ENCODE data around the gene TAB2. TPM values are rescaled to one million over a fixed set of nuclear protein-coding genes. Genes with fewer than 3 reads are reported as not detected.
"Not testable (repeated sequence)": the region's sequence is repeated elsewhere in the genome, so short reads cannot be mapped to it uniquely, and the experiment has no call there.

The TAB2 gene
- total and polyA plus RNA-seq, 7 donors = 35.9 to 86.0 (median 56.5) TPM

GRCh38 chr6:149440735-149441671, 123.5 kb downstream of the TAB2 start:
- Histone ChIP-seq H3K4me3 (no peak overlapping the region), H3K9me3 (no peaks in the 10 kb centered on the region), H3K4me1 (no peaks in the 10 kb centered on the region), H3K36me3 (ENCODE audit: insufficient read depth in 1 of 2, low read depth in 1 of 2) (no peaks in the 10 kb centered on the region), H3K27me3 (ENCODE audit: insufficient read depth in 3 of 3, low read length in 2 of 3) (peaks cover 0 to 2% (median 0%) of the 10 kb centered on the region in 3 donors), H3K27ac (no peak overlapping the region)
- no peak for TF ChIP-seq CTCF (IDR thresholded peaks at IDR 0.05)
- no peak for DNase-seq
- intact Hi-C loops (cut with DNase I) = no loop called here
- 75 to 76% (median 75%) methylated on average over 16 of the region's 16 CpGs for WGBS, 3 donors
- ATAC-seq = no peak

- Histone ChIP-seq H3K9me3 (no peaks in the 10 kb centered on the region), H3K4me3 (no peak overlapping the region), H3K4me1 (no peaks in the 10 kb centered on the region), H3K27me3 (ENCODE audit: insufficient read depth in 3 of 3, low read length in 2 of 3) (peaks cover 0 to 2% (median 0%) of the 10 kb centered on the region in 3 donors), H3K36me3 (ENCODE audit: insufficient read depth in 1 of 2, low read depth in 1 of 2) (no peaks in the 10 kb centered on the region), H3K27ac (no peak overlapping the region)
- no peak for TF ChIP-seq CTCF (IDR thresholded peaks at IDR 0.05)
- 82 to 87% (median 85%) methylated on average over 9 of the region's 9 CpGs for WGBS, 3 donors
- intact Hi-C loops (cut with DNase I) = no loop called here
- no peak for ATAC-seq
- no peak for DNase-seq
Observed at GRCh38 chr6:149441740-149442139, 124.2 kb downstream of the TAB2 start.

- intact Hi-C loops (cut with DNase I) = no loop called here
- peak in 1 of 2 donors; percentile 26 for DNase-seq
Observed at GRCh38 chr6:149443411-149444181, 126.1 kb downstream of the TAB2 start.

GRCh38 chr6:149444360-149445094, 127.0 kb downstream of the TAB2 start:
- H3K36me3 ChIP-seq (ENCODE audit: insufficient read depth in 1 of 2, low read depth in 1 of 2); H3K4me1 ChIP-seq; H3K9me3 ChIP-seq; H3K4me3 ChIP-seq; H3K27me3 ChIP-seq (ENCODE audit: insufficient read depth in 3 of 3, low read length in 2 of 3); H3K27ac ChIP-seq; intact Hi-C loops (cut with DNase I); ATAC-seq: not testable (repeated sequence)
- 63 to 90% (median 81%) methylated on average over 3 of the region's 3 CpGs for WGBS, 3 donors
- DNase-seq = peak in 1 of 2 donors; percentile 34

More at GRCh38 chr6:149443411-149444181, 126.1 kb downstream of the TAB2 start:
- TF ChIP-seq CTCF (IDR thresholded peaks at IDR 0.05) = no peak
- Histone ChIP-seq H3K27ac (no peak overlapping the region), H3K4me1 (no peaks in the 10 kb centered on the region), H3K27me3 (ENCODE audit: insufficient read depth in 3 of 3, low read length in 2 of 3) (peaks cover 0 to 2% (median 0%) of the 10 kb centered on the region in 3 donors), H3K36me3 (ENCODE audit: insufficient read depth in 1 of 2, low read depth in 1 of 2) (no peaks in the 10 kb centered on the region), H3K9me3 (no peaks in the 10 kb centered on the region), H3K4me3 (no peak overlapping the region)
- 57 to 64% (median 63%) methylated on average over 8 of the region's 8 CpGs for WGBS, 3 donors
- ATAC-seq = no peak
